Activated naive CD4-positive, alpha-beta T cell treated with anti-CD3 and anti-CD28 coated beads, Interleukin-2, amount 10 ng/mL, durations not matched to agents 7 days and 5 days (primary cell): ENCODE data around the gene SMARCC1.
"Not testable (repeated sequence)": the region's sequence is repeated elsewhere in the genome, so short reads cannot be mapped to it uniquely, and the experiment has no call there.

ENCODE experiments used
- CTCF ChIA-PET: fragments of 350-600 bp; sonication (Branson Sonifier 250); formaldehyde crosslinking; loops from one replicate; lab custom pipeline; 2021; ENCODE audit warnings: antibody characterized with exemption; lab: Charles Lee
- DNase-seq: peaks from one replicate; pipeline ENCODE4 v3.0.0-alpha.2; 2020
- H3K27ac Mint-ChIP-seq: one replicate; pipeline ENCODE4 v1.8.0; 2021; ENCODE audit warnings: mild to moderate bottlenecking, moderate library complexity, mixed read lengths
- H3K27me3 Mint-ChIP-seq: one replicate; pipeline ENCODE4 v1.8.0; 2021; ENCODE audit warnings: mild to moderate bottlenecking, mixed read lengths
- H3K36me3 Mint-ChIP-seq: one replicate; pipeline ENCODE4 v1.8.0; 2021; ENCODE audit warnings: mixed read lengths
- H3K4me1 Mint-ChIP-seq: one replicate; pipeline ENCODE4 v1.8.0; 2021; ENCODE audit warnings: mixed read lengths
- H3K4me3 Mint-ChIP-seq: one replicate; pipeline ENCODE4 v1.8.0; 2021; ENCODE audit warnings: mild to moderate bottlenecking, moderate library complexity, mixed read lengths
- H3K9me3 Mint-ChIP-seq: one replicate; pipeline ENCODE4 v1.8.0; 2021; ENCODE audit warnings: mixed read lengths

SMARCC1 gene

GRCh38 chr3:47750811-47751354 lies 30.8 kb downstream of the SMARCC1 start:
- H3K4me3 Mint-ChIP-seq, CTCF ChIA-PET, H3K27ac Mint-ChIP-seq: not testable (repeated sequence)

DNA sequence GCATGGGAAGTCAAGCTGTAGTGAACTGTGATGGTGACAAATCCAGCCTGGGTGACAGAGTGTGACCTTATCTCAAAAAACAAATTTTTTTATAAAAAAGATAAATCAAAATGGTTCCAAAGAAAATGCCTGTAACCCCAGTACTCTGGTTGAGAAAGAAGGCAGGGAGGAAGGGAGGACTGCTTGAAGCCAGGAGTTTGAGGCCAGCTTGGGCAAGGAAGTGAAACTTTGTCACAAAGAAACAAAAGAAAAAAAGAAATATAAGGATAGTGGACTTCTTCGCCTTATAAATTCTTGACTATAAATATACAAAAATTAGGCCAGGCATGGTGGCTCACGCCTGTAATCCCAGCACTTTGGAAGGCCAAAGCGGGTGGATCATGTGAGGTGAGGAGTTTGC lies 34.1 kb downstream of the SMARCC1 start:
- no peak overlapping the region for H3K27ac Mint-ChIP-seq
- CTCF ChIA-PET = no interaction called here
- no peaks in the 10 kb centered on the region for H3K4me1 Mint-ChIP-seq
- no peaks in the 10 kb centered on the region for H3K27me3 Mint-ChIP-seq
- H3K9me3 Mint-ChIP-seq = no peaks in the 10 kb centered on the region
- DNase-seq = no peak
- H3K4me3 Mint-ChIP-seq = no peak overlapping the region
- peaks cover 14% of the 10 kb centered on the region for H3K36me3 Mint-ChIP-seq

More at GRCh38 chr3:47750811-47751354, 30.8 kb downstream of the SMARCC1 start:
- not testable (repeated sequence) for H3K27me3 Mint-ChIP-seq, H3K36me3 Mint-ChIP-seq, H3K9me3 Mint-ChIP-seq, H3K4me1 Mint-ChIP-seq, DNase-seq

DNA sequence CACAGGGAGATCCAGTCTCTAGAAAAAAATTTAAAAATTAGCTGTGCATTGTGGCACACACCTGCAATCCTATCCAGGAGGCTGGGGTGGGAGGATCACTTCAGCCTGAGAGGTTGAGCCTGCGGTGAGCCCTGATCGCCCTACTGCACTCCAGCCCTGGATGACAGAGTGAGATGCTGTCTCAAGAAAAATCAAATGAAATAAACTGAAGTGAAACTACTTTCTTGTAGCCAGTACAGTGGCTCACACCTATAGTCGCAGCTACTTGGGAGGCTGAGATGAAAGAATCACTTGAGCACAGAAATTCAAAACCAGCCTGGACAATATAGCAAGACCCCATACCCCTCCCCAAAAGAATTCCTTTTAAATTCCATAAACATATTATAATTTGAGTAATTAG lies 35.4 kb downstream of the SMARCC1 start:
- no peaks in the 10 kb centered on the region for H3K9me3 Mint-ChIP-seq

GRCh38 chr3:47743855-47744254 lies 37.8 kb downstream of the SMARCC1 start:
- Mint-ChIP-seq H3K36me3 (peaks cover 14% of the 10 kb centered on the region), H3K4me3 (no peak overlapping the region), H3K4me1 (peaks cover 6% of the 10 kb centered on the region), H3K27me3 (no peaks in the 10 kb centered on the region), H3K27ac (no peak overlapping the region), H3K9me3 (no peaks in the 10 kb centered on the region)
- no peak for DNase-seq
- CTCF ChIA-PET = interaction anchor here (0.7 kb wide), 1 partner anchor 58 kb away, joined by 5 read pairs; no protein-coding TSS in a partner anchor

More for the DNA sequence above, 35.4 kb downstream of the SMARCC1 start:
- no peaks in the 10 kb centered on the region for H3K27me3 Mint-ChIP-seq
- CTCF ChIA-PET = no interaction called here
- H3K36me3 Mint-ChIP-seq = peaks cover 17% of the 10 kb centered on the region
- no peak overlapping the region for H3K4me3 Mint-ChIP-seq
- H3K4me1 Mint-ChIP-seq = peaks cover 4% of the 10 kb centered on the region
- no peak for DNase-seq
- H3K27ac Mint-ChIP-seq = no peak overlapping the region

DNA sequence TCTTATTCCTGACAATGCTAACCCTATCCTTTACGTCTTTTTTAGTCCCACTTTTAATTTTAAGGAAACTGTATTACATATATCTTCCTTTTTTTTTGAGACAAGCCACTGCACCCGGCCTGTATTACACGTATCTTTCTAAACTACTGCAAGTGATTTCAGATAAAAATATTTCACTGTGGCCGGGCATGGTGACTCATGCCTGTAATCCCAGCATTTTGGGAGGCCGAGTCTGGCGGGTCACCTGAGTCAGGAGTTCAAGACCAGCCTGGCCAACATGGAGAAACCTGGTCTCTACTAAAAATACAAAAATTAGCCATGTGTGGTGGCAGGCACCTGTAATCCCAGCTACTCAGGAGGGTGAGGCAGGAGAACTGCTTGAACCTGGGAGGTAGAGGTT lies 38.3 kb downstream of the SMARCC1 start:
- not testable (repeated sequence) for H3K27ac Mint-ChIP-seq

DNA sequence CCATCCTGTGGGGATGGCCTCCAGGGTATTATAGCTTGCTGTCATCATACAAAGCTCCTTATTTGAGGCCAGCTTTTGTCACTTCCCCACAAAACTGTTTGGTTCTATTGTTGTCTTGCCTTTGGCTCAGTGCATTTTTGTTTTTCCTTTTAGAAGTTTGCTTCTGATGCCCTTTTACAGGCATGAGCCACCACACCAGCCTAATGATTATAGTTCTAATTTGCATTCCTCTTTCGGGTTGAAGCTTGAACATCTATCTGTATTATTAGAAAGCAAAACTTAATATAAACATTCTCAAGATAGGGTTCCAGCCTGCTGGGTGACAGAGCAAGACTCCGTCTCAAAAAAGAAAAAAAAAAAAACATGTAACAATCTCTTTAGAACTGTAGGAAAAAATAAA lies 39.8 kb downstream of the SMARCC1 start:
- no peak overlapping the region for H3K27ac Mint-ChIP-seq
- no peak overlapping the region for H3K4me3 Mint-ChIP-seq
- H3K27me3 Mint-ChIP-seq = no peaks in the 10 kb centered on the region
- peaks cover 16% of the 10 kb centered on the region for H3K36me3 Mint-ChIP-seq
- no peak for DNase-seq
- CTCF ChIA-PET = no interaction called here
- H3K4me1 Mint-ChIP-seq = peaks cover 7% of the 10 kb centered on the region
- H3K9me3 Mint-ChIP-seq = no peaks in the 10 kb centered on the region

More for the DNA sequence above, 38.3 kb downstream of the SMARCC1 start:
- H3K36me3 Mint-ChIP-seq = peaks cover 14% of the 10 kb centered on the region
- H3K4me1 Mint-ChIP-seq, DNase-seq, H3K4me3 Mint-ChIP-seq, H3K9me3 Mint-ChIP-seq, H3K27me3 Mint-ChIP-seq: not testable (repeated sequence)
- CTCF ChIA-PET = interaction anchor here (0.7 kb wide), 1 partner anchor 58 kb away, joined by 5 read pairs; no protein-coding TSS in a partner anchor

DNA sequence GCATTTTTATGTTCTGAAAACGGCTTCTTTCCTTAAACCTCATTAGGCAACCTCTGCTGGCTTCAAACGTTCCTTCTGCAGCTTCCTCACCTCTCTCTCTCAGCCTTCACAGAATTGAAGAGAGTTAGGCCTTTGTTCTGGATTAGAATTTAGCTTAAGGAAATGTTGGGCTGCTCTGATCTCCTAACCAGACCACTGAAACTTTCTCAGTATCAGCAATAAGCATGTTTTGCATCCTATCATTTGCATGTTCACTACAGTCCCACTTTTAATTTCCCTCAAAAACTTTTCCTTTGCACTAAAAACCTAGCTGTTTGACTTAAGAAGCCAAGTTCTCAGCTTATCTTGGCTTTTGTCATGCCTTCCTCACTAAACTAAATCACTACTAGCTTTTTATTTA lies 49.5 kb downstream of the SMARCC1 start:
- Mint-ChIP-seq H3K4me1 (peaks cover 6% of the 10 kb centered on the region), H3K4me3 (no peak overlapping the region), H3K27me3 (no peaks in the 10 kb centered on the region), H3K36me3 (peaks cover 50% of the 10 kb centered on the region), H3K9me3 (no peaks in the 10 kb centered on the region), H3K27ac (no peak overlapping the region)
- CTCF ChIA-PET = no interaction called here
- no peak for DNase-seq

DNA sequence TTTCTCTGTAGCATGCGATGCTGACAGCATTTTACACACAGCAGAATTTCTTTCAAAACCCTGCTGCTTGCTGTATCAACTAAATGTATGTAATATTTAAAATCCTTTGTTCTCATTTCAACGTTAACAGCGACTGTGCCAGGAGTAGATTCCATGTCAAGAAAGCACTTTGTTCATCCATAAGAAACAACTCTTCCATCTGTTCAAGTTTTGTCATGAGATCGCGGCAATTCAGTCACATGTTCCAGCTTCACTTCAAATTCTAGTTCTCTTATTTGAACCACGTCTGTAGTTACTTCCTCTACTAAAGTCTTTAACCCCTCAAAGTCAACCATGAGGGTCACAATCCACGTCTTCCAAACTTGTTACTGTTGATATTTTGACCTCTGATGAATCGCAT lies 50.6 kb downstream of the SMARCC1 start:
- Mint-ChIP-seq H3K27ac (no peak overlapping the region), H3K4me3 (no peak overlapping the region), H3K27me3 (no peaks in the 10 kb centered on the region), H3K9me3 (no peaks in the 10 kb centered on the region), H3K4me1 (peaks cover 6% of the 10 kb centered on the region), H3K36me3 (peaks cover 51% of the 10 kb centered on the region)
- no peak for DNase-seq
- CTCF ChIA-PET = no interaction called here

- Mint-ChIP-seq H3K9me3 (no peaks in the 10 kb centered on the region), H3K36me3 (peaks cover 18% of the 10 kb centered on the region), H3K27me3 (no peaks in the 10 kb centered on the region), H3K4me1 (no peaks in the 10 kb centered on the region), H3K4me3 (no peak overlapping the region), H3K27ac (no peak overlapping the region)
- DNase-seq = no peak
- CTCF ChIA-PET = no interaction called here
These were observed 58.8 kb downstream of the SMARCC1 start for GRCh38 chr3:47722859-47723258.

DNA sequence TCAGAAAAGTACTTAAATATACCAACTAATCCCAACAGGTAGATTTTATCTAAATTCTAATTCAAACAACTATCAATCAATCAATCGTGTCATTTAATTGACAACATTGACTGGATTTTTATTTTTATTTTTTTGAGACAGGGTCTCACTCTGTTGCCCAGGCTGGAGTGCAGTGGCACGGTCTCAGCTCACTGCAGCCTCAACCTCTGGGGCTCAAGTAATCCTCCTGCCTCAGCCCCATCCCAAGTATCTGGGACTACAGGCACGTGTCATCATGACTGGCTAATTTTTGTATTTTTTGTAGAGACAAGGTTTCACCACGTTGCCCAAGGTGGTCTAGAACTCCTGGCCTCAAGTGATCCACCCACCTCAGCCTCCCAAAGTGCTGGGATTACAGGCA lies 64.2 kb downstream of the SMARCC1 start:
- CTCF ChIA-PET, H3K27me3 Mint-ChIP-seq, H3K9me3 Mint-ChIP-seq, H3K27ac Mint-ChIP-seq, H3K4me3 Mint-ChIP-seq, DNase-seq, H3K4me1 Mint-ChIP-seq: not testable (repeated sequence)
- H3K36me3 Mint-ChIP-seq = peaks cover 34% of the 10 kb centered on the region

- H3K4me3 Mint-ChIP-seq = no peak overlapping the region
- no peaks in the 10 kb centered on the region for H3K9me3 Mint-ChIP-seq
- peaks cover 2% of the 10 kb centered on the region for H3K4me1 Mint-ChIP-seq
- no peaks in the 10 kb centered on the region for H3K27me3 Mint-ChIP-seq
- H3K27ac Mint-ChIP-seq = no peak overlapping the region
- peaks cover 36% of the 10 kb centered on the region for H3K36me3 Mint-ChIP-seq
- no peak for DNase-seq
- CTCF ChIA-PET = no interaction called here
These were observed 65.0 kb downstream of the SMARCC1 start for GRCh38 chr3:47716656-47717055.

DNA sequence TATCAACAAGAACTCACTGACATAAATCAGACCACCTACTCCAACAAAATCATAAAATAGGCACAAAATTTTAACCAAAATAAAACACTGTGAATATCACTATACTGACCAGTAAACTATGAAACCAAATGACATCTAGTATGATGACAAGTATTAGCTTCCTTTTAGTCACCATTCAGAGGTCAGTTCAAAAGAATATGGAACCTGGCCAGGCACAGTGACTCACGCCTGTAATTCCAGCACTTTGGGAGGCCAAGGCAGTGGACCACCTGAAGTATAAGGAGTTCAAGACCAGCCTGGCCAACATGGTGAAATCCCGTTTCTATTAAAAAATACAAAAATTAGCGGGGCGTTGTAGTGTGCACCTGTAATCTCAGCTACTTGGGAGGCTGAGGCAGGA lies 65.8 kb downstream of the SMARCC1 start:
- Mint-ChIP-seq H3K4me1 (peaks cover 2% of the 10 kb centered on the region), H3K27me3 (no peaks in the 10 kb centered on the region), H3K4me3 (no peak overlapping the region), H3K27ac (no peak overlapping the region), H3K36me3 (peaks cover 37% of the 10 kb centered on the region), H3K9me3 (no peaks in the 10 kb centered on the region)
- no peak for DNase-seq
- CTCF ChIA-PET = no interaction called here

- no peak for DNase-seq
- Mint-ChIP-seq H3K9me3 (no peaks in the 10 kb centered on the region), H3K27ac (no peak overlapping the region), H3K4me3 (no peak overlapping the region), H3K4me1 (peaks cover 2% of the 10 kb centered on the region), H3K27me3 (no peaks in the 10 kb centered on the region), H3K36me3 (peaks cover 39% of the 10 kb centered on the region)
- CTCF ChIA-PET = no interaction called here
These were observed 67.1 kb downstream of the SMARCC1 start for GRCh38 chr3:47714606-47715005.

DNA sequence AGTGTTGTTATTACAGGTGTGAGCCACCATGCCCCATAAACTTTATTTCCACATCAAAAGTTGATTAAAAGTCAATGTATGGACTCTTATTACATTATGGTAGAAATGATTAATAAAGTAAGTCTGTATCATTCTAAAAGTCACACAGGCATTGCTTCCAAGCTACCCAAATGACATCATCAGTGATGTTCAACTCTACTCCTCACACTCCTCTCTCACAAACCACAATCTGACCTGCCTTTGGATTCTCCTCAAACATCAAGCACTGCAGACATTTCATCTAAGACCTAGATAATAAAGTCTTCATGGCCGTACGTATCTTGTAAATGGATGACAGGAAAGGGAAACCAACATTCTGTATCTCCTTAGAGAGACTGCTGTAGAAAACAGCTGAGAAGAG lies 68.0 kb downstream of the SMARCC1 start:
- Mint-ChIP-seq H3K4me3 (no peak overlapping the region), H3K4me1 (peaks cover 2% of the 10 kb centered on the region), H3K27me3 (no peaks in the 10 kb centered on the region), H3K36me3 (peaks cover 40% of the 10 kb centered on the region), H3K27ac (no peak overlapping the region), H3K9me3 (no peaks in the 10 kb centered on the region)
- CTCF ChIA-PET = no interaction called here
- no peak for DNase-seq

DNA sequence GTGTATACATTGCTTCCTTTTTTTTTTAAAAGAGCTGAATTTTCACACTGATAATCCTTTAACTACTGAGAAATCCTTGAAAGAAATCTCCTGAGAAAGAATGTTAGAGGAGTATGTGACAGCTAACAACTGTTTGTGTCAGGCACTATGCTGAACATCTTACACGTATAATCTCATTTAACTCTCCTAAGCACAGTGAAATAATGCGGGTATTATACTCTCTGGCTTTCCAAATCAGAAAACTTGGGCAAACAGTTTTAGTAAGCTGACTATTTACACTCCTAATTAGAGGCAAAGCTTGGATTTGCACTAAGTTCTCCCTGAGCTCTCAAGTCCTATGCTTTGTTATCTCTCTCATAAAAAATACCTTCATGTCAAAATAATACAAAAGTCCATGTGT lies 69.3 kb downstream of the SMARCC1 start:
- H3K36me3 Mint-ChIP-seq = peaks cover 45% of the 10 kb centered on the region
- H3K27me3 Mint-ChIP-seq = no peaks in the 10 kb centered on the region
- H3K4me1 Mint-ChIP-seq = peaks cover 2% of the 10 kb centered on the region
- H3K9me3 Mint-ChIP-seq = no peaks in the 10 kb centered on the region
- no peak for DNase-seq
- H3K27ac Mint-ChIP-seq = no peak overlapping the region
- no peak overlapping the region for H3K4me3 Mint-ChIP-seq
- CTCF ChIA-PET = no interaction called here

DNA sequence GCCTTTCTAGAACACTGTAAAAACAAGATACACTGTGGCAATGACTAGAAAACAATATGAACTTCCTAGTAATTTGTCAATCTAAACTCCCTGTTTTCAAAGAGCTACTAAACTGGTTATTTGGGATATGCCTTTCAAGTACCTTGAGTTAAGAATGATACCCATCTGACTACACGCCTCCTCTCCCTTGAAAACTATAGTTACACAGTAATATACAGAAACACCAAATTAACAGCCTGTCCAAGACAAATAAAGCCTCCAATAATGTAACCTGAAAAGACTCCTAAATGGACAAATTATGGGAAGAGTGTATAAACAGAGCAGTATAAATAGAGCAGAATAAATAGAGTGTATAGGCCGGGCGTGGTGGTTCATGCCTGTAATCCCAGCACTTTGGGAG lies 70.1 kb downstream of the SMARCC1 start:
- no peaks in the 10 kb centered on the region for H3K9me3 Mint-ChIP-seq
- no peak overlapping the region for H3K4me3 Mint-ChIP-seq
- no peaks in the 10 kb centered on the region for H3K27me3 Mint-ChIP-seq
- peak overlapping the region; percentile 4 for H3K27ac Mint-ChIP-seq
- peaks cover 48% of the 10 kb centered on the region for H3K36me3 Mint-ChIP-seq
- no peak for DNase-seq
- CTCF ChIA-PET = no interaction called here
- H3K4me1 Mint-ChIP-seq = peaks cover 2% of the 10 kb centered on the region
